ENCODE data around the gene CFAP299. TPM values are rescaled to one million over a fixed set of nuclear protein-coding genes. Genes with fewer than 3 reads are reported as not detected.

CFAP299 gene
- total RNA-seq, 1 experiment from 2014 or later: not detected

DNA sequence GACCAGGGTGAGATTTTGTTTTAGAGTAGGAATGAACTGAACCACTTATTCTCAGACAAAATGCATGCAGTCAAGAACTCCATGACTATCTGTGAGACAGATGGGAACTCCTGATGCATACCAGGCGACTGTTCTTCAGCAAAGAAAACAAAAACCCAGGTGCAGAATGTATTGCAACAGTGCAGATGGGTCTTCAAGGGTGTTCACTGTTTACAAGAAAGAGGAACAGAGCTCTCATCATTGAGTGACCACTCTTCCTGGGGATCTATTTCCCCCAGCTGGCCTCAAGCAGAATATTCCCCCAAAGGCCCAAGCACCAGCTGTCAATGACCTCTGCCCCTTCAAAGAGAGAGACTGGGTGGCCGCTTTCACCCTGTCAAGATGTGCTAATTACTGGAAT lies 655.3 kb downstream of the CFAP299 start (continued):
- TF ChIP-seq CEBPB (IDR thresholded peaks at IDR 0.05; ENCODE audit: low read depth) (no peak), EZH2 (IDR thresholded peaks at IDR 0.05) (no peak), CBX3 (IDR thresholded peaks at IDR 0.05; ENCODE audit: low read depth) (no peak), TCF7L2 (IDR thresholded peaks at IDR 0.05; ENCODE audit: borderline replicate concordance, extremely low read depth, insufficient read depth, insufficient read length) (no peak), SP1 (IDR thresholded peaks at IDR 0.05; ENCODE audit: low read depth) (no peak), JUND (IDR thresholded peaks at IDR 0.05) (no peak)
- TF ChIP-seq, protein P1, sequence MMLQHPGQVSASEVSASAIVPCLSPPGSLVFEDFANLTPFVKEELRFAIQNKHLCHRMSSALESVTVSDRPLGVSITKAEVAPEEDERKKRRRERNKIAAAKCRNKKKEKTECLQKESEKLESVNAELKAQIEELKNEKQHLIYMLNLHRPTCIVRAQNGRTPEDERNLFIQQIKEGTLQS (IDR thresholded peaks at IDR 0.05): no peak
- TF ChIP-seq, protein P2, sequence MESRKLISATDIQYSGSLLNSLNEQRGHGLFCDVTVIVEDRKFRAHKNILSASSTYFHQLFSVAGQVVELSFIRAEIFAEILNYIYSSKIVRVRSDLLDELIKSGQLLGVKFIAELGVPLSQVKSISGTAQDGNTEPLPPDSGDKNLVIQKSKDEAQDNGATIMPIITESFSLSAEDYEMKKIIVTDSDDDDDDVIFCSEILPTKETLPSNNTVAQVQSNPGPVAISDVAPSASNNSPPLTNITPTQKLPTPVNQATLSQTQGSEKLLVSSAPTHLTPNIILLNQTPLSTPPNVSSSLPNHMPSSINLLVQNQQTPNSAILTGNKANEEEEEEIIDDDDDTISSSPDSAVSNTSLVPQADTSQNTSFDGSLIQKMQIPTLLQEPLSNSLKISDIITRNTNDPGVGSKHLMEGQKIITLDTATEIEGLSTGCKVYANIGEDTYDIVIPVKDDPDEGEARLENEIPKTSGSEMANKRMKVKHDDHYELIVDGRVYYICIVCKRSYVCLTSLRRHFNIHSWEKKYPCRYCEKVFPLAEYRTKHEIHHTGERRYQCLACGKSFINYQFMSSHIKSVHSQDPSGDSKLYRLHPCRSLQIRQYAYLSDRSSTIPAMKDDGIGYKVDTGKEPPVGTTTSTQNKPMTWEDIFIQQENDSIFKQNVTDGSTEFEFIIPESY (IDR thresholded peaks at IDR 0.05; ENCODE audit: extremely low read depth, insufficient replicate concordance, low read length): no peak

DNA sequence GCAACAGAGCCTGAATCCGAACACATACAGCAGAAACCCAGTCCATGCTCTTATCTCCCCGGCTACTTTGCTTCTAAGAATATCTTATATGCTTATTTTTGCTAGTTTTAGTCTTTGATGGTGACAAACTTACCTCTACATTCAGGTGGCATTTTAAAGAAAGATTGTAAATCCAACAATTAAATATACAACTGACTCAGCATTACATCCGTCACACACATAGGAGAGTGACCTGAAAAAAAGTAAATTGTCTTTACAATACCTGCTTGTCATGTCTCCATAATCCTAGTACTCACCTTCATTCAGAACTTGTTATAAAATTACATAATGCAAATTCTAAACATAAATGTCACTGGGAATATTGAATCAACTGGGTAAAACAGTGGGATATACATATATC lies 664.4 kb downstream of the CFAP299 start:
- Histone ChIP-seq H3K9ac (ENCODE audit: low read length) (no peak overlapping the region), H3K36me3 (ENCODE audit: control insufficient read depth in 1 of 2, insufficient read depth in 2 of 2, low read length in 2 of 2) (no peaks in the 10 kb centered on the region), H3K4me3 (replicated peaks in 1 of 2; ENCODE audit: low read depth in 1 of 2, low read length in 2 of 2) (no peak overlapping the region), H3K27me3 (ENCODE audit: insufficient read depth, low read length) (peaks cover 4% of the 10 kb centered on the region; the same call in 1 of the 2 replicates), H2AFZ (ENCODE audit: low read depth, low read length, poor library complexity, severe bottlenecking) (no peak overlapping the region), H3K27ac (ENCODE audit: low read depth, low read length) (no peak overlapping the region), H4K20me1 (ENCODE audit: insufficient read depth) (no peaks in the 10 kb centered on the region), H3K9me3 (ENCODE audit: control insufficient read depth in 1 of 2, insufficient read depth in 1 of 2, low read depth in 1 of 2, low read length in 2 of 2) (no peaks in the 10 kb centered on the region), H3K4me1 (ENCODE audit: control insufficient read depth in 1 of 2, insufficient read depth in 2 of 2, low read length in 2 of 2) (no peaks in the 10 kb centered on the region), H3K4me2 (ENCODE audit: low read length) (no peak overlapping the region), H3K9me2 (ENCODE audit: insufficient read depth) (no peaks in the 10 kb centered on the region), H3K79me2 (ENCODE audit: insufficient read depth, low read length) (no peaks in the 10 kb centered on the region)
- BruUV-seq (replicated peaks): no TSS peak
- POLR2A ChIA-PET: no interaction called here
- DNase-seq (ENCODE audit: low read depth, low spot score): no peak
- TF ChIP-seq POLR2AphosphoS5 (IDR thresholded peaks at IDR 0.05; ENCODE audit: low read depth, low read length) (no peak), TCF7L2 (IDR thresholded peaks at IDR 0.05; ENCODE audit: borderline replicate concordance, extremely low read depth, insufficient read depth, insufficient read length) (no peak), POLR2A (IDR thresholded peaks at IDR 0.05; ENCODE audit: borderline replicate concordance, extremely low read depth, insufficient read depth, insufficient read length) (no peak), FOSL1 (IDR thresholded peaks at IDR 0.05; ENCODE audit: low read depth) (no peak), RAD21 (IDR thresholded peaks at IDR 0.05; ENCODE audit: low read depth) (no peak), SP1 (IDR thresholded peaks at IDR 0.05; ENCODE audit: low read depth) (no peak), YY1 (IDR thresholded peaks at IDR 0.05; ENCODE audit: extremely low read depth, insufficient replicate concordance, low read depth, low read length) (no peak)
- TF ChIP-seq, protein P1 (IDR thresholded peaks at IDR 0.05): no peak
- TF ChIP-seq, protein P2 (IDR thresholded peaks at IDR 0.05; ENCODE audit: extremely low read depth, insufficient replicate concordance, low read length): no peak
- TF ChIP-seq, protein P3, sequence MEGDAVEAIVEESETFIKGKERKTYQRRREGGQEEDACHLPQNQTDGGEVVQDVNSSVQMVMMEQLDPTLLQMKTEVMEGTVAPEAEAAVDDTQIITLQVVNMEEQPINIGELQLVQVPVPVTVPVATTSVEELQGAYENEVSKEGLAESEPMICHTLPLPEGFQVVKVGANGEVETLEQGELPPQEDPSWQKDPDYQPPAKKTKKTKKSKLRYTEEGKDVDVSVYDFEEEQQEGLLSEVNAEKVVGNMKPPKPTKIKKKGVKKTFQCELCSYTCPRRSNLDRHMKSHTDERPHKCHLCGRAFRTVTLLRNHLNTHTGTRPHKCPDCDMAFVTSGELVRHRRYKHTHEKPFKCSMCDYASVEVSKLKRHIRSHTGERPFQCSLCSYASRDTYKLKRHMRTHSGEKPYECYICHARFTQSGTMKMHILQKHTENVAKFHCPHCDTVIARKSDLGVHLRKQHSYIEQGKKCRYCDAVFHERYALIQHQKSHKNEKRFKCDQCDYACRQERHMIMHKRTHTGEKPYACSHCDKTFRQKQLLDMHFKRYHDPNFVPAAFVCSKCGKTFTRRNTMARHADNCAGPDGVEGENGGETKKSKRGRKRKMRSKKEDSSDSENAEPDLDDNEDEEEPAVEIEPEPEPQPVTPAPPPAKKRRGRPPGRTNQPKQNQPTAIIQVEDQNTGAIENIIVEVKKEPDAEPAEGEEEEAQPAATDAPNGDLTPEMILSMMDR (IDR thresholded peaks at IDR 0.05 in 2 of 3, conservative IDR thresholded peaks at IDR 0.05 in 1 of 3; ENCODE audit: borderline replicate concordance in 1 of 3, insufficient read depth in 1 of 3, low read depth in 2 of 3, low read length in 2 of 3): no peak
- intact Hi-C loops (cut with micrococcal nuclease): no loop called here
- CTCF ChIA-PET: no interaction called here
- RAD21 ChIA-PET (ENCODE audit: low non-redundant PET in 1 of 2, low total read pairs in 2 of 2, uncharacterized antibody in 2 of 2, unreplicated experiment in 2 of 2): no interaction called here
- ATAC-seq: no peak

Measured in HCT116 (cell line).